HCT116 (cell line): ENCODE measurements around the gene KIAA0930. TPM values are rescaled to one million over a fixed set of nuclear protein-coding genes. Genes with fewer than 3 reads are reported as not detected.
A peak's percentile ranks its signal among the peaks of the same experiment; 100 is the strongest.
"Not testable (repeated sequence)": the region's sequence is repeated elsewhere in the genome, so short reads cannot be mapped to it uniquely, and the experiment has no call there.

Experiments
- ATAC-seq: fragments of 200-7000 bp; cut with Tn5 transposase; 2 replicates; pipeline ENCODE4 v1.9.1; 2020; ENCODE audit warnings: mild to moderate bottlenecking, moderate library complexity
- BruUV-seq: library from RNA; stranded (reverse); fragments of 400-500 nt; replicated peaks from 2 replicates; lab custom pipeline; 2021; lab: Mats Ljungman, UMichigan
- CTCF ChIA-PET: fragments of 300-600 bp; sonication (Branson Sonifier 250); formaldehyde crosslinking; loops from one replicate; lab custom pipeline; 2021; ENCODE audit warnings: antibody characterized with exemption; lab: Charles Lee
- POLR2A ChIA-PET: fragments of 300-600, 350-600 bp; sonication (Branson Sonifier 250); formaldehyde crosslinking; loops from one replicate; lab custom pipeline; 2021; ENCODE audit warnings: antibody characterized with exemption; lab: Charles Lee
- RAD21 ChIA-PET, 2 experiments: fragments of 300-600 bp; sonication (Branson Sonifier 250); formaldehyde crosslinking; loops; one replicate each; lab custom pipeline; 2023; ENCODE audit warnings: low total read pairs in 2 of 2; ENCODE audit not compliant: uncharacterized antibody in 2 of 2, unreplicated experiment in 2 of 2, low non-redundant PET in 1 of 2; lab: Charles Lee
- DNase-seq: peaks from one replicate; pipeline ENCODE4 v3.0.0-alpha.2; 2010; ENCODE audit warnings: low read depth, low spot score
- H2AFZ ChIP-seq: fragments of 200-600 bp; shearing (Covaris generic), sonication (generic); 2 replicates; pipeline ENCODE4 v1.6.1; 2017; ENCODE audit warnings: low read depth, mixed run types, mixed read lengths, antibody characterized with exemption, low read length; ENCODE audit not compliant: poor library complexity, severe bottlenecking
- H3K27ac ChIP-seq: 2 replicates; pipeline ENCODE4 v1.5.1; 2012; ENCODE audit warnings: low read depth, low read length
- H3K27me3 ChIP-seq: fragments of 200-600 bp; sonication (generic); 2 replicates; pipeline ENCODE4 v1.6.1; 2016; ENCODE audit warnings: mixed run types, low read length, mixed read lengths; ENCODE audit not compliant: insufficient read depth
- H3K36me3 ChIP-seq, 2 experiments: fragments of 200-500 bp in 1 of 2; fragments of 200-600 bp in 1 of 2; sonication (Bioruptor generic) in 1 of 2; sonication (generic) in 1 of 2; 2 replicates each; pipeline versions ENCODE4 v1.5.1 to v1.6.1; 2014 to 2016; ENCODE audit warnings: low read length in 2 of 2, inconsistent platforms in 1 of 2, mixed read lengths in 1 of 2, mixed run types in 1 of 2; ENCODE audit not compliant: insufficient read depth in 2 of 2, control insufficient read depth in 1 of 2
- H3K4me1 ChIP-seq, 2 experiments: fragments of 200-600 bp in 1 of 2; sonication (generic) in 1 of 2; 2 replicates each; pipeline versions ENCODE4 v1.5.1 to v1.6.1; 2012 to 2017; ENCODE audit warnings: low read length in 2 of 2, inconsistent platforms in 1 of 2, mild to moderate bottlenecking in 1 of 2, mixed read lengths in 1 of 2, mixed run types in 1 of 2, moderate library complexity in 1 of 2; ENCODE audit not compliant: insufficient read depth in 2 of 2, control insufficient read depth in 1 of 2
- H3K4me2 ChIP-seq: fragments of 200-600 bp; sonication (generic); 2 replicates; pipeline ENCODE4 v1.6.1; 2017; ENCODE audit warnings: mixed run types, low read length, mixed read lengths
- H3K4me3 ChIP-seq, 2 experiments: fragments of 200-600 bp in 1 of 2; sonication (generic) in 1 of 2; replicated peaks in 1 of 2; 2 replicates each; pipeline ENCODE4 v1.5.1; 2011 to 2016; ENCODE audit warnings: low read length in 2 of 2, control low read depth in 1 of 2, low read depth in 1 of 2, mild to moderate bottlenecking in 1 of 2, mixed read lengths in 1 of 2, mixed run types in 1 of 2
- H3K79me2 ChIP-seq: fragments of 200-600 bp; sonication (generic); 2 replicates; pipeline ENCODE4 v1.6.1; 2017; ENCODE audit warnings: mild to moderate bottlenecking, mixed run types, low read length, moderate library complexity, mixed read lengths; ENCODE audit not compliant: insufficient read depth
- H3K9ac ChIP-seq: fragments of 200-600 bp; sonication (generic); 2 replicates; pipeline ENCODE4 v1.6.1; 2016; ENCODE audit warnings: low read length, mixed read lengths
- H3K9me2 ChIP-seq: fragments of 200-600 bp; sonication (generic), shearing (Covaris generic); 2 replicates; pipeline ENCODE4 v1.6.1; 2017; ENCODE audit warnings: mixed run types, mild to moderate bottlenecking, moderate library complexity; ENCODE audit not compliant: insufficient read depth
- H3K9me3 ChIP-seq, 2 experiments: fragments of 200-500 bp in 1 of 2; fragments of 200-600 bp in 1 of 2; sonication (Bioruptor generic) in 1 of 2; sonication (generic) in 1 of 2; 2 replicates each; pipeline ENCODE4 v1.6.1; 2014 to 2017; ENCODE audit warnings: low read length in 2 of 2, mixed read lengths in 2 of 2, inconsistent platforms in 1 of 2, low read depth in 1 of 2, mild to moderate bottlenecking in 1 of 2, mixed run types in 1 of 2, moderate library complexity in 1 of 2; ENCODE audit not compliant: control insufficient read depth in 1 of 2, insufficient read depth in 1 of 2
- H4K20me1 ChIP-seq: fragments of 200-600 bp; sonication (generic), shearing (Covaris generic); 2 replicates; pipeline ENCODE4 v1.6.1; 2017; ENCODE audit warnings: mixed run types, mild to moderate bottlenecking, moderate library complexity; ENCODE audit not compliant: insufficient read depth
- CEBPB ChIP-seq: IDR thresholded peaks from 2 replicates; pipeline ENCODE4 v1.6.1; 2012; ENCODE audit warnings: low read depth
- CTCF ChIP-seq, 3 experiments: fragments of 200-600 bp in 1 of 3; sonication (generic) in 1 of 3; IDR thresholded peaks in 2 of 3; conservative IDR thresholded peaks in 1 of 3; 2 replicates each; pipeline ENCODE4 v1.5.1; 2012 to 2017; ENCODE audit warnings: low read depth in 2 of 3, low read length in 2 of 3, antibody characterized with exemption in 1 of 3, borderline replicate concordance in 1 of 3, control low read depth in 1 of 3, mild to moderate bottlenecking in 1 of 3, mixed read lengths in 1 of 3, mixed run types in 1 of 3, moderate library complexity in 1 of 3; ENCODE audit not compliant: insufficient read depth in 1 of 3
- RAD21 ChIP-seq: IDR thresholded peaks from 2 replicates; pipeline ENCODE4 v1.6.1; 2012; ENCODE audit warnings: low read depth, mild to moderate bottlenecking
- YY1 ChIP-seq: IDR thresholded peaks from 2 replicates; pipeline ENCODE4 v1.6.1; 2011; ENCODE audit warnings: low read length, low read depth, moderate library complexity, mild to moderate bottlenecking; ENCODE audit not compliant: insufficient replicate concordance; ENCODE audit errors: extremely low read depth
- intact Hi-C: fragments of 100-400 bp; cut with micrococcal nuclease; formaldehyde crosslinking; loops from 2 replicates; pipeline ENCODE4 v1.10.0; 2022
- total RNA-seq: library from RNA; stranded (reverse); gene quantifications from one replicate; pipeline ENCODE4 v1.2.1, GENCODE V29; 2021; ENCODE audit not compliant: unreplicated experiment

KIAA0930 gene
- total RNA-seq, 1 experiment from 2014 or later = 60.9 TPM

DNA sequence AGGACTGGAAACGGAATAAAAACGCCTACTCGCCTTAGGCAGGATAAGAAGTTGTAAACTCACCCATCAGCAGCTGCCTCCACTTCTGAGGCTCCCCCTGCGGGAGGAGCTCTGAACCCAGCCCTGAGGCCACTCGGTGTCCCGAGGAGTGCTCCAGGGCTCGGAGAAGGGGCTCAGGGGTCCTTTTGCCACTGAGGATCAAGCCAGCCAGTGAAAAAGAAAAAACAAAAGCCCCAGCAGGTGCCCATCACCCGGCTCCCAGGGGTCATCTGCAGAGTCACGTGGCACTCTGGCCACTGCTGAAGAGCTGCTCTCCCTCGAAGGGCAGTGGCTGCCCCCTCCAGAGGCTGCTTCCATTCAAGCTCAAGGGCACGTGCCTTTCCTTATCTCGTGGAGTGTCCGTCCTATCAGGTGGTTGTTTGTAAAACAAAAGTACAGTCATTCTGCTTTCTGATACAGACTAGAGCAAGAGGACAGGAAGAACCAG, 48.0 kb downstream of the KIAA0930 start:
- DNase-seq (no peak), ATAC-seq (peak; percentile 41; the same call in 1 of the 2 replicates)
- ChIA-PET CTCF (no interaction called here), RAD21 (no interaction called here), POLR2A (no interaction called here)
- Histone ChIP-seq H3K4me3 (no peak overlapping the region), H2AFZ (no peak overlapping the region), H3K4me1 (no peaks in the 10 kb centered on the region), H4K20me1 (no peaks in the 10 kb centered on the region), H3K9me3 (no peaks in the 10 kb centered on the region), H3K4me2 (no peak overlapping the region), H3K9me2 (no peaks in the 10 kb centered on the region), H3K36me3 (peaks cover 6 to 7% of the 10 kb centered on the region in 2 experiments; a peak in 3 of 4 replicates), H3K27ac (no peak overlapping the region), H3K27me3 (no peaks in the 10 kb centered on the region), H3K79me2 (no peaks in the 10 kb centered on the region), H3K9ac (no peak overlapping the region)
- intact Hi-C loops = no loop called here
- BruUV-seq = no TSS peak
- TF ChIP-seq RAD21 = peak; percentile 36
- TF ChIP-seq CTCF (IDR thresholded peaks at IDR 0.05 in 2 of 3, conservative IDR thresholded peaks at IDR 0.05 in 1 of 3; ENCODE audit: borderline replicate concordance in 1 of 3, insufficient read depth in 1 of 3, low read depth in 2 of 3, low read length in 2 of 3) = peak in 1 of 3 experiments; percentile 14; a peak in 1 of 6 replicates
- no peak for TF ChIP-seq CEBPB
- TF ChIP-seq YY1 = no peak

- BruUV-seq, H3K4me2 ChIP-seq, POLR2A ChIA-PET, CTCF ChIA-PET, H3K4me1 ChIP-seq, H3K9ac ChIP-seq, H3K36me3 ChIP-seq, H3K27ac ChIP-seq, intact Hi-C loops, ATAC-seq, H3K9me2 ChIP-seq, H3K9me3 ChIP-seq, DNase-seq, H3K4me3 ChIP-seq, H4K20me1 ChIP-seq, H2AFZ ChIP-seq, H3K79me2 ChIP-seq, H3K27me3 ChIP-seq: not testable (repeated sequence)
- RAD21 ChIA-PET = interaction anchor here in 1 of 2 experiments (0.6 kb wide), 1 partner anchor 326 kb away, joined by 4 read pairs; no protein-coding TSS in a partner anchor
Measured at GRCh38 chr22:45191746-45192145, 48.9 kb downstream of the KIAA0930 start.
